Heart right ventricle (tissue), 16 donors: ENCODE data around the gene ST6GALNAC4. TPM values are rescaled to one million over a fixed set of nuclear protein-coding genes. Genes with fewer than 3 reads are reported as not detected.

Source experiments
- ATAC-seq, 8 donors: fragments of 200-7000 bp; cut with Tn5 transposase; one replicate each; pipeline ENCODE4 v1.9.1; 2020; ENCODE audit warnings: mild to moderate bottlenecking in 8 of 8, moderate library complexity in 8 of 8, moderate number of reproducible peaks in 1 of 8
- DNase-seq, 2 donors: peaks; one replicate each; pipeline ENCODE4 v3.0.0-alpha.2; 2020
- H3K27ac ChIP-seq, 10 donors: fragments of 200-600 bp; sonication (generic) in 2 of 10; one replicate each; pipeline versions ENCODE4 v1.5.0 to v1.8.0; 2020 to 2022; ENCODE audit warnings: mild to moderate bottlenecking in 3 of 10
- H3K27me3 ChIP-seq, 7 donors: fragments of 200-600 bp; one replicate each; pipeline ENCODE4 v1.8.0; 2021 to 2022; ENCODE audit warnings: mild to moderate bottlenecking in 2 of 7
- H3K36me3 ChIP-seq, 9 donors: fragments of 200-600 bp; sonication (generic) in 1 of 9; one replicate each; pipeline versions ENCODE4 v1.5.0 to v1.8.0; 2020 to 2022; ENCODE audit warnings: mild to moderate bottlenecking in 2 of 9
- H3K4me1 ChIP-seq, 9 donors: fragments of 200-600 bp; sonication (generic) in 1 of 9; one replicate each; pipeline versions ENCODE4 v1.5.0 to v1.8.0; 2020 to 2022; ENCODE audit warnings: mild to moderate bottlenecking in 4 of 9
- H3K4me3 ChIP-seq, 10 donors: fragments of 200-600 bp; sonication (generic) in 2 of 10; one replicate each; pipeline versions ENCODE4 v1.5.0 to v1.8.0; 2020 to 2022; ENCODE audit warnings: mild to moderate bottlenecking in 7 of 10, moderate library complexity in 2 of 10
- H3K9me3 ChIP-seq, 11 donors: fragments of 200-600 bp in 10 of 11; sonication (generic) in 2 of 11; one replicate each; pipeline versions ENCODE4 v1.5.0 to v1.8.0; 2013 to 2022; ENCODE audit warnings: mild to moderate bottlenecking in 2 of 11, control low read depth in 1 of 11, moderate library complexity in 1 of 11
- WGBS, 2 donors: extraction: QIAGEN DNeasy Blood & Tissue Kit; methylation state at CpG; one replicate each; pipeline ENCODE4 v1.1.7; 2013; ENCODE audit warnings: inconsistent platforms in 1 of 2; 5-methylcytosine and 5-hydroxymethylcytosine counted together
- intact Hi-C, 10 donors: fragments of 100-400 bp; cut with DNase I; formaldehyde crosslinking; loops; one replicate each; pipeline versions ENCODE4 v1.11.1 to v1.14.2; 2022
- polyA plus RNA-seq, 2 donors: library from polyadenylated mRNA; stranded (reverse); fragments of 200-250 nt; gene quantifications; one replicate each; pipeline ENCODE4 v1.2.3, GENCODE V29; 2013
- total RNA-seq, 10 donors: library from RNA; stranded (reverse); fragmentation: NEBNext Ultra II Directional in 3 of 10; extraction: Animal tissue kit (Norgen Biotek cat#: 25700) in 3 of 10; gene quantifications; one replicate each; pipeline versions ENCODE4 v1.2.1 to v1.2.4, GENCODE V29; 2021 to 2023
- TF ChIP-seq, protein P1 (sequence below), 9 donors: fragments of 200-600 bp; sonication (generic) in 2 of 9; IDR thresholded peaks; one replicate each; pipeline versions ENCODE4 v1.5.0 to v1.8.0; 2021 to 2022; ENCODE audit warnings: antibody characterized with exemption in 9 of 9, mild to moderate bottlenecking in 5 of 9, moderate library complexity in 1 of 9
- donor health status: Arrhythmogenic right ventricular cardiomyopathy.
- donor health status: ischemic (EF 13 %, LVEDD 7.1; RV severe dilation, severe dysfunction).
- donor health status: healthy with polysubstance abuse.
- donor health status: DM: no; HTN: yes; CAD: no.
- donor health status: DM: no; HTN: no; CAD: no.
- donor health status: ischemic (EF 25% LVEDD 6.9; RV normal size, moderate dysfunction).
- donor health status: ischemic (EF 25% LVEDD 5.7; RV mildly dilated, moderate dysfunction).
- donor health status: healthy.
- donor health status: DM: yes; HTN: yes; CAD: no.
- donor health status: Ischemic cardiomyopathy.
- donor health status: ischemic (EF 35%, LVEDD 5.7; RV mildly dilated, moderate dysfunction).
- donor health status: nonischemic (EF 11% LVEDD 7.7; RV severe dilation, severe dysfunction).
- donor health status: DM: yes; HTN: yes; CAD: no.
- donor health status: PGD.
- donor health status: ischemic (EF 29% LVEDD 5.4; RV normal size, mild dysfunction).
- donor health status: nonischemic (EF 23%, LVEDD 6.1; RV moderate dilation, normal function).

Gene ST6GALNAC4
- total and polyA plus RNA-seq, 12 donors: 10.8 to 52.9 (median 33.9) TPM

DNA sequence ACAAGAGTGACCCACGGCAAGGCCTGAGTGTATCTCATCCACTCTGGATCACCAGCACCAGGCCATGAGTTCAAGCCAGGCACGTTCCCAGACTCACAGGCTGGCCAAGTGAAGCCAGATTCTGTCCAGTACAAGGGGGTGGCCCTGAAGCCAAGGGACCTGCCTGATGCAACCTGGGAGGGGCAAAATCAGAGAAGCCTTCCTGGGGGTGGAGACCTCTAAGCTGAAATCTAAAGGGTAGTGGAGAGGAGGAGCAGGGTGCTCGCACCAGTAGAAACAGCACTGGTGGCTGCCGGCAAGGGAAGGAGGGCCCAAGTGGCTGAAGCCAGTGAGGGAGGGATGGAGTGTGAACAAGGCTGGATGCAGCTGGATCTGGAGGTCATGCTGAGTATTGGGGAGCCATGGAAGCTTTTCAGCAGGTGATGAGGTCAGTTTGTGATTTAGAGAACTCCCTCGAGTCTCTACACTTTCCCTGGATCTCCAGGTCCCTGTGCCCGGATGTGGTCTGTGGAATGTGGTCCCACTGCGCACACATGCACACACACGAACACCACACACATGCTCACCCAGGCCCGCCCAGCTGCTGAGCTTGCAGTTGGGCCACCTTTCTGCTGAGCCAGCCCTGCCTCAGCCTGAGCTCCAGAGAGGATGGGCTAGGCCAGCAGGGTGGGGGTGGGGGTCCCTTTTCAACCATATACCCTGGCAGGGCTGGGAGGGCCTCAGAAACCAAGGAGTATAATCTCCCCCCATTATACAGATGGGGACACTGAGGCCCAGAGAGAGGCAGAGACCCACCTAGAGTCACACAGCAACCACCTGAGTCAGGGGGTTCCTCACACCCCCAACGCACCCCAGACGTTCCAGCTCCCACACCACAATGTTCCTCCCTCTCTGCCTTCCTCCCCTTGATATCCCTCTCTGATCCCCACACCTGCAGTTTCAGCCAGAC lies 12.1 kb upstream of the ST6GALNAC4 start:
- TF ChIP-seq, protein P1, sequence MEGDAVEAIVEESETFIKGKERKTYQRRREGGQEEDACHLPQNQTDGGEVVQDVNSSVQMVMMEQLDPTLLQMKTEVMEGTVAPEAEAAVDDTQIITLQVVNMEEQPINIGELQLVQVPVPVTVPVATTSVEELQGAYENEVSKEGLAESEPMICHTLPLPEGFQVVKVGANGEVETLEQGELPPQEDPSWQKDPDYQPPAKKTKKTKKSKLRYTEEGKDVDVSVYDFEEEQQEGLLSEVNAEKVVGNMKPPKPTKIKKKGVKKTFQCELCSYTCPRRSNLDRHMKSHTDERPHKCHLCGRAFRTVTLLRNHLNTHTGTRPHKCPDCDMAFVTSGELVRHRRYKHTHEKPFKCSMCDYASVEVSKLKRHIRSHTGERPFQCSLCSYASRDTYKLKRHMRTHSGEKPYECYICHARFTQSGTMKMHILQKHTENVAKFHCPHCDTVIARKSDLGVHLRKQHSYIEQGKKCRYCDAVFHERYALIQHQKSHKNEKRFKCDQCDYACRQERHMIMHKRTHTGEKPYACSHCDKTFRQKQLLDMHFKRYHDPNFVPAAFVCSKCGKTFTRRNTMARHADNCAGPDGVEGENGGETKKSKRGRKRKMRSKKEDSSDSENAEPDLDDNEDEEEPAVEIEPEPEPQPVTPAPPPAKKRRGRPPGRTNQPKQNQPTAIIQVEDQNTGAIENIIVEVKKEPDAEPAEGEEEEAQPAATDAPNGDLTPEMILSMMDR (IDR thresholded peaks at IDR 0.05): no peak
- 73 to 78% methylated on average over 11 of the region's 11 CpGs for WGBS, 2 donors
- Histone ChIP-seq H3K36me3 (no peaks in the 10 kb centered on the region), H3K27ac (no peak overlapping the region), H3K4me3 (no peak overlapping the region), H3K27me3 (peaks cover 6 to 73% (median 39%) of the 10 kb centered on the region in 7 donors), H3K4me1 (peaks cover 19 to 38% (median 31%) of the 10 kb centered on the region in 9 donors), H3K9me3 (no peaks in the 10 kb centered on the region)
- intact Hi-C loops: loop anchor here in 5 of 10 donors (5.0 to 10.0 kb wide), 3 partner anchors 424 to 714 kb away; no protein-coding TSS in a partner anchor
- DNase-seq (no peak), ATAC-seq (no peak)

DNA sequence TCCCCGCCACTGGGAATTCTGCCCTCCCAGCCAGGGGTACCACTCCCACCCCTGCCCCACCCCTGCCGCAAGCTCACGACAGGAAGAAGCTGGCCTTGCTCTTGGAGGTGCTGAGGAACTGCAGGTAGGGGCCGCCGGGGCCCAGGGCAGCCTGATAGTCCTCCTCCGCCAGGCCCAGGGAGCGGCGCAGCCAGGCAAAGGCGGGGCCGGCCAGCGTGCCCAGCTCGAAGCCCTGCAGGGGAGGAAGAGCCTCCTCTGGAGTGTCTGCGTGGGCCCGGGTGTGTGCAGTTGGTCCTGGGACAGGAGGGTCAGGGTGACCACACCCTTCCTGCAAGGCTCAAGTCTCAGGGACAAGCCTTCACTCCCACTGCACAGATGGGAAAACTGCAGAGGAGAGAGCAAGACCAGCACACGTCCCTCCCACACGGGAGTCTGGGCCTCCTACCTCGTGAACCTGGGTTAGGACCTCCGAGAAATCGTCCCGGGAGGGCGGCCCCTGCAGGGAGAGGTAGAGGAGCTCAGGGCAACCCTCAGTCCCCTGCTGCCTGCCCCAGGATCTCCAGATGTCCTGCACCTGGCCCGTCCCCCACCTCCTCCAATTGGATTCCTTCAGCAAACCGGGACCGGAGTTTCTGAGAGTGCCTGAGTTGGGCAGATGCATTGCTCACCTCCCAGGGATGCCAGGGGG lies 11.3 kb upstream of the ST6GALNAC4 start:
- ATAC-seq (peak in 1 of 8 donors; percentile 2), DNase-seq (no peak)
- H3K27me3 ChIP-seq: peaks cover 6 to 79% (median 39%) of the 10 kb centered on the region in 7 donors
- H3K4me1 ChIP-seq: peaks cover 19 to 38% (median 31%) of the 10 kb centered on the region in 9 donors
- WGBS, 2 donors: 23 to 28% methylated on average over 24 of the region's 24 CpGs
- intact Hi-C loops: loop anchor here in 5 of 10 donors (5.0 to 10.0 kb wide), 3 partner anchors 423 to 713 kb away; no protein-coding TSS in a partner anchor
- no peaks in the 10 kb centered on the region for H3K36me3 ChIP-seq
- no peak overlapping the region for H3K27ac ChIP-seq
- H3K4me3 ChIP-seq: no peak overlapping the region
- TF ChIP-seq, protein P1 (IDR thresholded peaks at IDR 0.05): no peak
- H3K9me3 ChIP-seq: no peaks in the 10 kb centered on the region

DNA sequence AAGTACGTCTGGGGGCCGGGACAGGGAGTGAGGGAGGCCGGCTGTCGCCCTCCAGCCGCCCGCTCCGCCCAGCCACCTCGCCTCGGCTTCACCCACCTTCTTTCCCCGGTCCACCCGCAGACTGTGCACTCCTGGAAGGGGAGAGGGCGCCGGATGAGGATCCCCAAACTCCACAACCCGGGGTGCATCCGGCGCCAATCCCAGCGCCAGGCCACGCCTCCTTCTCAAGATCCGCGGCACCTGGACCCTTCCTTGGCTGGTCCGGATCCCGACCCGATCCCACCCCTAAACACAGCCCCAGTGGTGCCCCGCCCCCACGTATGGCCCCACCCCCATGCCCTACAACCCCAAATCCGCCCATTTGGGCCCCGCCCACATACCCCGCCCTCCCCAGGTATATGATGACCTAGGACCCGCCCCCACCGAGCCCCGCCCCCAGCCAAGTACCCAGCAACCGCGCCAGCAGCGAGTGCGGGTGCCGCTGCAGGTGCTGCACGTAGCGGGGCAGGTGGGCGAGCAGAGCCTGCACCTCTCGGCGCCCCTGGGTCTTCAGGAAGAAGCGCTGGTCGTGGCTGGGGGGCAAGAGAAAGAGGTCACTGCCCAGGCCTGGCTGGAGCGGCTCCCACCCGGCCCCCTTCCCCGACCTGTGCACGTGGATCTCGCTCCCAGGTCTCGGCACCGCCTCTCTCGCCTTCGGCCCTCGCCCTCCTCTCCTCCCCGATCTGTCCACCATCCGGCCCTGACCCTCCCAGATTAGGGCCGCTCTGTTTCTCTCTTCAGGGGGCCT lies 10.6 kb upstream of the ST6GALNAC4 start:
- Histone ChIP-seq H3K36me3 (no peaks in the 10 kb centered on the region), H3K4me3 (peak overlapping the region in 5 of 10 donors; percentile 1 to 36 (median 18)), H3K4me1 (peaks cover 19 to 38% (median 31%) of the 10 kb centered on the region in 9 donors), H3K27ac (no peak overlapping the region), H3K9me3 (no peaks in the 10 kb centered on the region), H3K27me3 (peaks cover 6 to 80% (median 39%) of the 10 kb centered on the region in 7 donors)
- DNase-seq (no peak), ATAC-seq (no peak)
- TF ChIP-seq, protein P1 (IDR thresholded peaks at IDR 0.05): no peak
- intact Hi-C loops: loop anchor here in 5 of 10 donors (5.0 to 10.0 kb wide), 3 partner anchors 423 to 713 kb away; no protein-coding TSS in a partner anchor
- WGBS, 2 donors: 3 to 7% methylated on average over 38 to 56 of the region's 56 CpGs
